Vagina (tissue), 2 donors: Measurements from ENCODE around the gene PRICKLE1. TPM values are rescaled to one million over a fixed set of nuclear protein-coding genes. Genes with fewer than 3 reads are reported as not detected.

Source experiments
- DNase-seq, 2 donors: peaks; one replicate each; pipeline ENCODE4 v3.0.0-alpha.2; 2017; ENCODE audit errors: extremely low spot score in 2 of 2
- H3K27ac ChIP-seq: fragments of 200-600 bp; sonication (generic); one replicate; pipeline ENCODE4 v1.5.1; 2019
- H3K27me3 ChIP-seq: fragments of 200-600 bp; sonication (generic); one replicate; pipeline ENCODE4 v1.5.1; 2019
- H3K36me3 ChIP-seq, 2 donors: fragments of 200-600 bp; sonication (generic); one replicate each; pipeline ENCODE4 v1.5.1; 2017 to 2019
- H3K4me1 ChIP-seq: fragments of 200-600 bp; sonication (generic); one replicate; pipeline ENCODE4 v1.5.1; 2019
- H3K4me3 ChIP-seq, 2 donors: fragments of 200-600 bp; sonication (generic); 1 replicate in 1 of 2; 2 replicates in 1 of 2; pipeline ENCODE4 v1.5.1; 2016 to 2019
- H3K9me3 ChIP-seq: fragments of 200-600 bp; sonication (generic); one replicate; pipeline ENCODE4 v1.5.1; 2019
- POLR2A ChIP-seq, 2 donors: fragments of 450-650 bp; IDR thresholded peaks; one replicate each; pipeline ENCODE4 v1.6.1; 2017; ENCODE audit warnings: antibody characterized with exemption in 2 of 2, mild to moderate bottlenecking in 2 of 2, moderate library complexity in 2 of 2
- POLR2AphosphoS5 ChIP-seq, 2 donors: sonication (generic); formaldehyde crosslinking; IDR thresholded peaks; one replicate each; pipeline ENCODE4 v1.9.0; 2017; ENCODE audit warnings: antibody characterized with exemption in 2 of 2, mild to moderate bottlenecking in 2 of 2, low read depth in 1 of 2; ENCODE audit not compliant: insufficient read depth in 1 of 2
- intact Hi-C: fragments of 100-400 bp; cut with DNase I; formaldehyde crosslinking; loops from one replicate; pipeline ENCODE4 v1.15.1; 2023
- total RNA-seq: library from RNA; depleted of rRNA; stranded (reverse); fragments of >200 nt; gene quantifications from one replicate; pipeline ENCODE4 v1.2.3, GENCODE V29; 2016
- TF ChIP-seq, protein P1 (sequence below), 3 experiments: fragments of 450-650 bp in 2 of 3; fragments of 200-600 bp in 1 of 3; sonication (generic) in 1 of 3; IDR thresholded peaks; one replicate each; pipeline ENCODE4 v1.5.1; 2017 to 2019; ENCODE audit warnings: antibody characterized with exemption in 3 of 3, mild to moderate bottlenecking in 2 of 3, moderate library complexity in 2 of 3

The PRICKLE1 gene
- total RNA-seq, 1 donor from 2014 or later: 25.3 TPM

DNA sequence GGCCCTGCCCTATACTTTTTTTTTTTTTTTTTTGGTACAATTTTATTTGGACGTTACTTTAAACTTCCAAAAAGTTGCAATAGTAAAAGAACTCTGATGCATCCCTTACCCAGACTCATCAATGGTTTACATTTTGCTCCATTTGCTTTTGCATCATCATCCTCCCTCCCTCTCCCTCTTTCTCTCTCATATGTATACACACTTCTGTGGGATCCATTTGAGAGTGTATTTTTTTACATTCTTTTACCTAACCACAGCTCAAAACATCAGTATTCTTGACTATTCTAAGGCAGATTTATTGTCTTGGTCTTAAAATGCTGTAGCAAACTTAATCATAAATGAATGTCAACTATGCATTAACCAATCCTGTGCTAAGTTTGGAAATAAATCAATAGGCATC is 111.6 kb downstream of the PRICKLE1 start:
- no peaks in the 10 kb centered on the region for H3K9me3 ChIP-seq
- intact Hi-C loops: loop anchor here (5.0 kb wide), 1 partner anchor 164 kb away; no protein-coding TSS in a partner anchor
- H3K27ac ChIP-seq: no peak overlapping the region
- TF ChIP-seq, protein P1, sequence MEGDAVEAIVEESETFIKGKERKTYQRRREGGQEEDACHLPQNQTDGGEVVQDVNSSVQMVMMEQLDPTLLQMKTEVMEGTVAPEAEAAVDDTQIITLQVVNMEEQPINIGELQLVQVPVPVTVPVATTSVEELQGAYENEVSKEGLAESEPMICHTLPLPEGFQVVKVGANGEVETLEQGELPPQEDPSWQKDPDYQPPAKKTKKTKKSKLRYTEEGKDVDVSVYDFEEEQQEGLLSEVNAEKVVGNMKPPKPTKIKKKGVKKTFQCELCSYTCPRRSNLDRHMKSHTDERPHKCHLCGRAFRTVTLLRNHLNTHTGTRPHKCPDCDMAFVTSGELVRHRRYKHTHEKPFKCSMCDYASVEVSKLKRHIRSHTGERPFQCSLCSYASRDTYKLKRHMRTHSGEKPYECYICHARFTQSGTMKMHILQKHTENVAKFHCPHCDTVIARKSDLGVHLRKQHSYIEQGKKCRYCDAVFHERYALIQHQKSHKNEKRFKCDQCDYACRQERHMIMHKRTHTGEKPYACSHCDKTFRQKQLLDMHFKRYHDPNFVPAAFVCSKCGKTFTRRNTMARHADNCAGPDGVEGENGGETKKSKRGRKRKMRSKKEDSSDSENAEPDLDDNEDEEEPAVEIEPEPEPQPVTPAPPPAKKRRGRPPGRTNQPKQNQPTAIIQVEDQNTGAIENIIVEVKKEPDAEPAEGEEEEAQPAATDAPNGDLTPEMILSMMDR (IDR thresholded peaks at IDR 0.05): no peak
- TF ChIP-seq POLR2A (IDR thresholded peaks at IDR 0.05): no peak
- no peak for TF ChIP-seq POLR2AphosphoS5 (IDR thresholded peaks at IDR 0.05; ENCODE audit: insufficient read depth in 1 of 2, low read depth in 1 of 2)
- H3K4me3 ChIP-seq: no peak overlapping the region
- H3K36me3 ChIP-seq: no peaks in the 10 kb centered on the region
- H3K27me3 ChIP-seq: no peaks in the 10 kb centered on the region
- H3K4me1 ChIP-seq: peaks cover 42% of the 10 kb centered on the region
- no peak for DNase-seq

DNA sequence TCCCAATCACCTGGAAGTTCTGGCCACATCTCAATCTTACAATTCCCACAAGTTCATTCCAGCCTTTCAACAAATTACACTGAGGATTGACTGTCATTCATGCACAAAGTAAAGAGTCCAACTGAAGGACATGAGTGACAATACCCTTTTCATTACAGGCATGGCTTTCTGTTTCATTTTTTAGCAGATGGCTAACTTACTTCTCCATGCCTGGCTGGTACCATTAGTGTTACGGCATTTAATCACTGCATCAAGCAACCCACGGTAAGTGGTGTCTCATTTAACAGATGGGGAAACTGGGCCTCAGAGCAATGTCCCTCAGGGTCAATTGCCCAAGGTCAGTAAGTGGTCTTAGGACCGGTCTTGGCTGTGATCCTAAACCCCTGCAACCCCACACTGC is 114.4 kb downstream of the PRICKLE1 start:
- DNase-seq: no peak
- H3K4me1 ChIP-seq: peaks cover 33% of the 10 kb centered on the region
- H3K4me3 ChIP-seq: no peak overlapping the region
- H3K9me3 ChIP-seq: no peaks in the 10 kb centered on the region
- intact Hi-C loops: loop anchor here (5.0 kb wide), 1 partner anchor 167 kb away; no protein-coding TSS in a partner anchor
- no peak overlapping the region for H3K27ac ChIP-seq
- no peaks in the 10 kb centered on the region for H3K27me3 ChIP-seq
- TF ChIP-seq POLR2AphosphoS5 (IDR thresholded peaks at IDR 0.05; ENCODE audit: insufficient read depth in 1 of 2, low read depth in 1 of 2) (no peak), POLR2A (IDR thresholded peaks at IDR 0.05) (no peak)
- TF ChIP-seq, protein P1 (IDR thresholded peaks at IDR 0.05): no peak
- H3K36me3 ChIP-seq: no peaks in the 10 kb centered on the region

DNA sequence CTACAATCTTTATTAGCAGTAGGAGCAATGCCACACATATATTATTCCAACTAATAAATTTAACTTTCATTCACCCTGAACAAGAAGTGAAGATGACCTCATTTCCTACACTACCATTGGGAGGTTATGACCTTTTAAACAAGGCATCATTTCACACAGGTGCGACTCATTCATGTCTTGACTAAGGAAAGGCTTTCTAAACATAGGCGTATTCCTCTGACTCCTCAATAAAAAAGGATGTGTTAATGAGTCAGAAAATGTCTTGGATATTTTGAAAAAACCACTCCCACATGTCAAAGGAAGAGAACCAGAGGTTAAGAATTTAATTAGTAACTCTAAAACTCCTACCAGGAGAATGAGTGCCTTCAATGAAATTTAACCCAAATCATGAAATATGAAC is 115.2 kb downstream of the PRICKLE1 start:
- Histone ChIP-seq H3K36me3 (peaks cover 0 to 5% of the 10 kb centered on the region in 2 donors), H3K4me1 (peaks cover 33% of the 10 kb centered on the region), H3K27me3 (no peaks in the 10 kb centered on the region), H3K4me3 (no peak overlapping the region), H3K27ac (no peak overlapping the region), H3K9me3 (no peaks in the 10 kb centered on the region)
- peak in 1 of 2 donors; percentile 53 for TF ChIP-seq POLR2AphosphoS5 (IDR thresholded peaks at IDR 0.05; ENCODE audit: insufficient read depth in 1 of 2, low read depth in 1 of 2)
- TF ChIP-seq, protein P1 (IDR thresholded peaks at IDR 0.05): no peak
- no peak for DNase-seq
- intact Hi-C loops: no loop called here

DNA sequence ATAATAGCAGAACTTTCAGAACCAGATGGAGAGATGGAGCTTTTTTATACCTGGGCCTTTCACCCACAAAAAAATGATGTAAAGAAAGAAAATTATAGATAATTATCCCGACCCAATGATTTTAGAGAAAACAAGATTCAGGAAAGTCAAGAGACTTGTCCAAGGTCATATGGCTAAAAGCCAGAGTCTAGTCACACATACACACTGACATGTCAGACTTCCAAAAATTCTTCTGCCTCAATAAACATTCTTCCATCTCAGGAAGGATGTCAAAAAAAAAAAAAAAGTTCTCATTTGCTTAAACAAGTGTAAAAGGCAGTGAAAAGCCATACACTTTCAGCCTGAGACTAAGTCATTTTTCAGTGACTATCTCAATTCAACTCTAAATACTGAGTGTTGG is 116.0 kb downstream of the PRICKLE1 start:
- TF ChIP-seq POLR2AphosphoS5 (IDR thresholded peaks at IDR 0.05; ENCODE audit: insufficient read depth in 1 of 2, low read depth in 1 of 2) (no peak), POLR2A (IDR thresholded peaks at IDR 0.05) (no peak)
- TF ChIP-seq, protein P1 (IDR thresholded peaks at IDR 0.05): no peak
- intact Hi-C loops: no loop called here
- H3K36me3 ChIP-seq: peaks cover 0 to 9% of the 10 kb centered on the region in 2 donors
- H3K27me3 ChIP-seq: no peaks in the 10 kb centered on the region
- peaks cover 33% of the 10 kb centered on the region for H3K4me1 ChIP-seq
- no peak overlapping the region for H3K27ac ChIP-seq
- no peaks in the 10 kb centered on the region for H3K9me3 ChIP-seq
- no peak overlapping the region for H3K4me3 ChIP-seq
- no peak for DNase-seq

DNA sequence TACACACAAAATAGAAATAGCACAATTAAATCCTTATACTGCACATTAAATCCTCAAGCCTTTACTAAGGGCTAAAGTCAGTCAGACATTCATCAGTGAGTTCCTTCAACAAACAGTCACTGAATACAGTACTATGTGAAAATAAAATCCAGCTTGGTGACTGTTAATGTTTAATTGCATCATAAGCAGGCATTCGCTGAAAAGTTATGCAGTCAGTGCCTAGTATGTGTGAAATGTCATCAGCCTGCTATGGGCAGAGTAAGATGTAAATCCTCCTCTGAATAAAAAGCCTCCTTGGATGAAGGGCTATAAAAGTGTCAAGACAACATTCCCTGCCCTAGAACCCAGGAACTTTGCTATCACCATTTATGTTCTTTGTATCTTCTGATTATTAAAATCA is 116.4 kb downstream of the PRICKLE1 start:
- no peak overlapping the region for H3K4me3 ChIP-seq
- H3K27me3 ChIP-seq: no peaks in the 10 kb centered on the region
- H3K4me1 ChIP-seq: peaks cover 33% of the 10 kb centered on the region
- no peak for TF ChIP-seq POLR2A (IDR thresholded peaks at IDR 0.05)
- TF ChIP-seq, protein P1 (IDR thresholded peaks at IDR 0.05): no peak
- TF ChIP-seq POLR2AphosphoS5 (IDR thresholded peaks at IDR 0.05; ENCODE audit: insufficient read depth in 1 of 2, low read depth in 1 of 2): no peak
- no peaks in the 10 kb centered on the region for H3K9me3 ChIP-seq
- peaks cover 0 to 13% of the 10 kb centered on the region in 2 donors for H3K36me3 ChIP-seq
- no peak overlapping the region for H3K27ac ChIP-seq
- no peak for DNase-seq
- intact Hi-C loops: no loop called here
